Epithelial cell of prostate (primary cell): ENCODE data around the gene DLGAP4.

Source experiments
- DNase-seq: peaks from one replicate; pipeline ENCODE4 v3.0.0-alpha.2; 2011; ENCODE audit warnings: low read depth, low spot score
- H3K27ac ChIP-seq: fragments of 450-650 bp; 2 replicates; pipeline ENCODE4 v1.5.1; 2017; ENCODE audit warnings: mild to moderate bottlenecking

DLGAP4 gene

DNA sequence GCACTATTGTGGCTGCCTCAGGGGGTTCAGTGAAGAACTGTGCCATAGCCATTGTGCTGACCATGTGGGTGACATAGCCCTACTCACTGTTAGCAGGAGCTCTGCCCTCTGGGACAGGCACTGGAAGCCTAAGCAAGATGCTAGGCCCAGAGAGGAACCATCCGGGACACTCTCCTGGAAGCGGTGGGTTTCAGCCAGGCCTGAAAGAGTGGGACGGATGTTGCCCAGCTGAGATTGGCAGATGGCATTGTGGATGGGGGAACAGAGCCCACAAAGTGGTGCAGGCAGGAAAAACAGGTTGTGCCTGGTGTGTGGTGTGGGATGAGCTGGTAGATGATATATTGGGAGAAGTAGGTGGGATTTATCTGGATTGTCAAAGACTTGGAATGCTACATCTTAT lies 40.1 kb downstream of the DLGAP4 start:
- no peak overlapping the region for H3K27ac ChIP-seq
- DNase-seq = no peak

DNA sequence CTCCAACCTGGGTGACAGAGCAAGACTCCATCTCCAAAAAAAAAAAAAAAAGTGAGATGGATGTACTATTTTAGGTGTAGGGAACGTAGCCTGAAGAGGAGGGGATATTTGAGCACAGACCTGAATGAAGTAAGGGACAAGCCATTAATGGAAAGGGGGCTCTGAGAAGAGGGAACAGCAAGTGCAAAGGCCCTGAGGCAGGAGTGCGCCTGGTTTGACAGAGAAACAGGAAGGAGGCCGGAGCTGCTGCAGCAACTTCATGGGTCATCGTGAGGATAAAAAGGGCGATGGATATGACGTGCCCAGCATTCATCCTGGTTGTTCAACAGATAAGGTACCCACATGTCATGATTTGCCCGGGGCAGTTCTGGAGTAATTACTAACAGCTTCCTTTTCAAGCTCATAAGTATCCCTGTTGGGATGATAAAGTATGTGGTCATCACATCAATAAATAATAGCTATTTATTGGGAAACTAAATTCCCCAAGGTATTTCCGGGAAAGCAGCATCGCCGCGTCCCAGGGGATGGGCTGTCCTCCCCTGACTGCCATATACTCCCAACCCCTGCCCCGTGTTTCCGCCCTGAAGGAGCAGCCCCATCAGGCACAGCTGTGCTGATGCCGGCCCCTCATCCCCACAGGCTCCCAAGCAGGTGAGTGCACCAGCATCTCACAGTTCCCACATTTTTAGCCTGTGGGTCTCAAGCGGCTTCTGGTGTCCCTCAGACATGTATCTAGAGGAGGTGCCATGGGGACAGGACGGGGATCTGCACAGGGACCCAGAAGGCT lies 43.4 kb downstream of the DLGAP4 start:
- H3K27ac ChIP-seq = peak overlapping the region; percentile 37
- DNase-seq = peak; percentile 60

DNA sequence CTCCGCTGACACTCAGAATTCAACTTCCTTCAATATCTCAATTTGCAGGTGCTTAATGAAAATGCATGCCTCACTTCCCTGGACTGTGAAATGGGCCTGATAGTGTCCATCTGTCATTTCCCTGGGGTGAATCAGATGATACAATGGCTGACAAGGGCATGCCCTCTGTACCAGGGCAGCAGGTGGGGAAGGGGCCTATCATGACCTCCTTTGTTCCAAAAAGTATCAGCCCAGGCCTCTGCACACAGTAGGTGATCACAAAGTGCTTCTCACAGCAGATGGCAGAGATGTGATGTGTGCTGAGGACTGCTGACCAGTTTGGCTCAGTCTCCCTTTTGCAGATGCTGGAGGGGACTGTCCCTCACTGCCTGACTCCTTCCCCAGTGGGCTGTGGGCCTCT lies 44.3 kb downstream of the DLGAP4 start:
- DNase-seq = no peak
- H3K27ac ChIP-seq = no peak overlapping the region

DNA sequence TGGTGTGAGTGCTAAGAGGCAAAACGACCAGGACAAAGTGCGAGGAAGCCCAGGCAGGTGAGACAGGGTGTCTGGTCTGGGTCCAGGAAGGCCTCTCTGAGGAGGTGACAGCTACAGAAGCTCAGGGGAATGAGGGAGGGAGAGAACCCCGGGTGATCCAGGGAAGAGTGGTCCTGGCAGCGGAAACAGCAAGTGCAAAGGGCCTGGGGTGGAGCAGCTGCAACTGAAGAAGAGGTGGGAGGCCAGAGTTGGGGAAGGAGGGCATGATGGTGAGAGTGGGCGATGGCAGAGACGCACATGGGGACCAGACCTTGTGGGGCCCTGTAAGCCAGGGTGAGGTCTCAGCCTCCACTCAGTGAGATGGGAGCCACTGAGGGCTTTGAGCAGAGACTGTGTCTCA lies 45.8 kb downstream of the DLGAP4 start:
- no peak overlapping the region for H3K27ac ChIP-seq
- DNase-seq = no peak

DNA sequence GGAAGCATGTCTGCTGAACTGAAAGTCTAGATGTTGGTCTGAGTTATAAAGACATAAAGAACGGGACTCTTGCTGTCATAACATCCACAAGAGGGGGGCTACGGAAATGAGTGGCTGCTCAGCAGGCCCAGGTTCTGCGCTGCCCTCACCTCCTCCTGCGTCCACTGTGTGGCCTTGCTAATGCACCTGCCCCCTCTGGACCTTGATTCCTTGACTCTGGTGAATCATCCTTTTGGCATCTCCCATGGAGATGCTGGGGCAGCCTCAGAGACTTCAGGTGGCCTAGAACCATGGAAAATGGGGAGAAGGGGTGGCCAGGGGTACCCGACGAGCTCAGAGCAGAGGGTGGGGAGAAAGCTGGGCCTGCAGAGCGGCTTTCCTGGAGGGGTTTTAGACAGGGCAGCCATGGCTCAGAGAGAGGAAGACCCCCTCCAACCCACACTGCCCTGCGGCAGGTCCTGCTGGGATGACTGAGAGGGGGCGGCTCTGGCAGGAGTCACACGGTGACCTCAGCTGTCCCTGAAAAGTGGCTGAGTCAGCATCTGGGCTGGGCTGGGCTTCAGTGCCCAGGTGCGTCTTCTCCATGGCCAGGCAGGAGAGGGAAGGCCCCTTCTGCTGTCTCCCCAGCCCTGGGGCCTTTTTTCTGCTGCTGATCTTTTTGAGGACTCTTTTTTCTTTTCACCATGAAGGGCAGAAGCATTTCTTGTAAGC lies 46.9 kb downstream of the DLGAP4 start:
- no peak overlapping the region for H3K27ac ChIP-seq
- no peak for DNase-seq

DNA sequence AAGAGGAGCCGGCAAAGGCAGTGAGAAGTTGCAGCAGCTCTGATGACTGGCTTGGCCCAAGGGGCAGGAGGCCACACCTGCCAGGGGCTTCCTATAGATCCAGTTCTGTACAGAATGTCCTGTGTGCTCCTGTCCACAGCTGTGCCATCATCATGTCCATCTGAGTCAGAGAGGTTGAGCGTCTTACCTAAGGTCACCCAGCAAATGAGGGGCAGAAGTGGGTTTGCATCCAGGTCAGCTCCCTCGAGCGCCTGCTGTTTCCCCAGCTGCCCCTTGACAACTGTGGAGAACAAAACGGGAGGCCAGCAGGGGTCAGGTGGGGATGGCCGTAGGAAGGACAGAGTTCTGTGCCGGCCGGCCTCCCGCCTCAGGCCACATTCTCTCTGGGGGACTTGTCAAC lies 47.6 kb downstream of the DLGAP4 start:
- no peak overlapping the region for H3K27ac ChIP-seq
- DNase-seq = no peak

DNA sequence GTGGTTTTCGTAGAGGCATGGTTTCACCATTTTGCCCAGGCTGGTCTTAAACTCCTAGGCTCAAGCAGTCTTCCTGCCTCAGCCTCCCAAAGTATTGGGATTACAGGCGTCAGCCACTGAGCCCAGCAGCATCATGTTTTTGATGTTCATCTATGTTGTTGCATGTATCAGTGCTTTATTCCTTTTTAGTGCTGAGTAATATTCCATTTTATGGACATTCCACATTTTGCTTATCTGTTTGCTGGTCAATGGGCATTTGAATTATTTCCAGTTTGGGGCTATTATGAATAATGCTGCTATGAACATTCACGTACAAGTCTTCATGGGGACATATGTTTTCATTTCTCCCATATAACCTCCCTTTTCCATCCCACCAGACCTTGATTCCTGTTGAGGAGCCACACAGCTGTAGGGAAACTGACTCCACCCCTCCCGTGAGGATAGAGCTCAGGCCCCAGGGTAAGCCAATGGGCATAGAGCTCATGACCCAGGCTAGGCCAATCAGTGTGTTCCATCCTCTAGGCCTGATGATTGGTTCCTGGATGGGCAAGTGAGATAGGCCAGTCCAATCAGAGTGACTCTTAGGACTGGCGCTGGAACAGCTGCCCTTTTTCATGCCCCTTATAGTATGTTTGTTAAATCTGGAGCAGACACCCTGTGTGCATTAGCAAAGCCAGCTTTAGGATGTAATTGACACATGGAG lies 49.5 kb downstream of the DLGAP4 start:
- no peak overlapping the region for H3K27ac ChIP-seq
- DNase-seq = no peak

GRCh38 chr20:36359668-36360406 lies 53.7 kb downstream of the DLGAP4 start:
- no peak for DNase-seq
- H3K27ac ChIP-seq = no peak overlapping the region

GRCh38 chr20:36360429-36360828 lies 54.3 kb downstream of the DLGAP4 start:
- no peak overlapping the region for H3K27ac ChIP-seq
- DNase-seq = no peak

- no peak overlapping the region for H3K27ac ChIP-seq
- no peak for DNase-seq
Observed at GRCh38 chr20:36361406-36361805, 55.3 kb downstream of the DLGAP4 start.

DNA sequence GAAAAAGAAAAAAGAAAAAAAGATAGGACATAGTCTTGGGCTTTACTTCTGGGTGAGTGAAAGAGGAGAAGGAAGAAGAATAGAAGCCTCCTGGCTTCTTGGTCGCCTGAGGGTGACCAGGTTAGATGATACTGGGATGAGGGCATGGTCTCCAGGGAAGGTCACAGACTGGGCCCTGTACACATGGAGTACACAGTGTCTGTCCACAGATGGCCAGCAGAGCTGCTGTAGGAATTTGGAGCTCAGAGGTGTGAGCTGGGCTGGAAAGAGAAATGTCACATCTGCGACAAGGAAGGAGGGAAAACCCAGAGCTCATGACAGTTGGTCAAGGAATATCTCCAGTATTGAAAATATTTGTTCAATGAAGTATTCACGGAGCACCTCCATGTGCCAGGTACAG lies 56.1 kb downstream of the DLGAP4 start:
- H3K27ac ChIP-seq = no peak overlapping the region
- DNase-seq = no peak

GRCh38 chr20:36362978-36363713 lies 57.0 kb downstream of the DLGAP4 start:
- no peak overlapping the region for H3K27ac ChIP-seq
- no peak for DNase-seq

GRCh38 chr20:36364506-36364905 lies 58.4 kb downstream of the DLGAP4 start:
- no peak for DNase-seq
- no peak overlapping the region for H3K27ac ChIP-seq

DNA sequence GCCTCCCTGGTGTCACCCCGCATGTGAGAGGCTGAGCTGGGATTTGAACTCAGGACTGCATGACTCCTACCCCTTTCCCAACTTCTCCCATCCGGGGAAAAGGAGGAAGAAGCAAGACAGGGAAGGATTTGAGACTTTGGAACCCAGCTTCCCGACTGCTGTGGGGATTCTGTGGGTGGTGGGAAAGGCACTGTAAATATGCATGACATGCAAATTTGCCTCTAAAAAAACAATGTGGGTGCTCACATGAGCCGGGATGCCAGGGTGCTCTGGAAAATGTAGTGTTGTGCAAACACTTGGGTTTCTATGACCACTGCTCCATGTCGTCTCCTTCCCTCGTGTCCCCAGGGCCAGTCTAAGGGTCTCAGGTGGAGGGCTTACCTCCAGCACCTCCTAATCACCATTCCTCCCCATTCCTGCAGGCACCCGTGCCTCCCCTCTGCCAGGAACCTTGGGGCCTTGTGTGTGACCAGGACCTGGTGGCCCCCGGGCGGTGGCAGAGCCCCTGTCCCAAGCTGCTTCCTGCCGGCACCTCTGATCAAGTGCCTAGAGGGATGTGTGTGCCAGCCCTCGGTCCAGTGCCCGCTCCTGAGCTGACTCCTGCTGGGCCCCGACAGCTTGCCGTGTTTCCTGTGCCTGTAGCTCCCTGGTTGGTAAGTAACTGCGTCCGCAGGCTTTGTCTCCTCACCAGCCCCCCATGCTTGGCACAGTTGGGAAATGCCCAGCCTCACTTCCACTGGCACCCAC lies 60.7 kb downstream of the DLGAP4 start:
- no peak for DNase-seq
- H3K27ac ChIP-seq = no peak overlapping the region

- DNase-seq = no peak
- no peak overlapping the region for H3K27ac ChIP-seq
Observed at GRCh38 chr20:36367370-36367745, 61.2 kb downstream of the DLGAP4 start.

- H3K27ac ChIP-seq = no peak overlapping the region
- no peak for DNase-seq
Observed at GRCh38 chr20:36367907-36368799, 62.0 kb downstream of the DLGAP4 start.

- DNase-seq = no peak
- H3K27ac ChIP-seq = no peak overlapping the region
Observed at GRCh38 chr20:36368869-36369268, 62.7 kb downstream of the DLGAP4 start.

DNA sequence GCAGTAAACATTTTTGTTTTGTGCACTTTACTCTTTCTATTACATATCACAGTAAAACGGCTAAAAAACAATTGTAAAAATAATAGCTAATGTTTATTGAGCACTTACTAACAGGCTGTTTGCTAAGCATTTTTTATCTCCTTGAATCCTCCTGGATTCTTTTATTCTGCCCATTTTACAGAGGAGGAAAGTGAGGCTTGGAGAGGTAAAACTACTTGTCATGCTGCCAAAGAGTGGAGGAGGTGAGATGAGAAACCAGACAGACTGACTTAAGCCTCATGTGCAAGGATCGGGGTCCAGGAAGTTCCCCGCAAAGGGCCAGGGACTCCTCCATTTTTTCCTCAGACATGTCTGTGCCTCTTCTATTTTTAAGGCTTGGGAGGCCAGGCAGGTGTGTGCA lies 63.6 kb downstream of the DLGAP4 start:
- no peak overlapping the region for H3K27ac ChIP-seq
- no peak for DNase-seq
